Ramos (cell line): ENCODE data around the gene EMD.
"Not testable (repeated sequence)": the region's sequence is repeated elsewhere in the genome, so short reads cannot be mapped to it uniquely, and the experiment has no call there.

Experiments used
- in situ Hi-C: fragments of 300-500 bp; cut with MboI; formaldehyde crosslinking; loops from one replicate; pipeline ENCODE4 v1.14.3; 2022; ENCODE audit warnings: low sequenced_read_pairs; ENCODE audit not compliant: unreplicated experiment

Gene EMD

DNA sequence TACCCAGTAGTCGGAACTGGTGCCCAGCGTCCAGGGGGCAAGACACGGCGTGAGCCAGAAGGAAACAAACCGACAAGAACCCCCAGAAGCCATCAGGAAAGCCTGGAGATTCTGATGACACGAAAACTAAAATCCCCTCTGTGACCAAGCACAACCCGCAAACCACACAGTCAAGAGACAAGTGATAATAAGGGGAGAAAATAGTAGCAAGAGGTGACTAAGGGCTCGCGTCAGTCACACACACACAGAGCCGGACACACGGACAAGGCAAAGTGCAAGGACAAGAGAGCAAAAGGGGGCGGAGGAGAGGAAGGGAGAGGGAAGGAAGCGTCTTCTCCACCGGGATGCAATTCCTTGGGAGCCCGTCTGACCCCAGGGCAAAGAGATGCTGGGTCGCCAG is 9.6 kb downstream of the EMD start:
- in situ Hi-C loops, result not testable (repeated sequence)

DNA sequence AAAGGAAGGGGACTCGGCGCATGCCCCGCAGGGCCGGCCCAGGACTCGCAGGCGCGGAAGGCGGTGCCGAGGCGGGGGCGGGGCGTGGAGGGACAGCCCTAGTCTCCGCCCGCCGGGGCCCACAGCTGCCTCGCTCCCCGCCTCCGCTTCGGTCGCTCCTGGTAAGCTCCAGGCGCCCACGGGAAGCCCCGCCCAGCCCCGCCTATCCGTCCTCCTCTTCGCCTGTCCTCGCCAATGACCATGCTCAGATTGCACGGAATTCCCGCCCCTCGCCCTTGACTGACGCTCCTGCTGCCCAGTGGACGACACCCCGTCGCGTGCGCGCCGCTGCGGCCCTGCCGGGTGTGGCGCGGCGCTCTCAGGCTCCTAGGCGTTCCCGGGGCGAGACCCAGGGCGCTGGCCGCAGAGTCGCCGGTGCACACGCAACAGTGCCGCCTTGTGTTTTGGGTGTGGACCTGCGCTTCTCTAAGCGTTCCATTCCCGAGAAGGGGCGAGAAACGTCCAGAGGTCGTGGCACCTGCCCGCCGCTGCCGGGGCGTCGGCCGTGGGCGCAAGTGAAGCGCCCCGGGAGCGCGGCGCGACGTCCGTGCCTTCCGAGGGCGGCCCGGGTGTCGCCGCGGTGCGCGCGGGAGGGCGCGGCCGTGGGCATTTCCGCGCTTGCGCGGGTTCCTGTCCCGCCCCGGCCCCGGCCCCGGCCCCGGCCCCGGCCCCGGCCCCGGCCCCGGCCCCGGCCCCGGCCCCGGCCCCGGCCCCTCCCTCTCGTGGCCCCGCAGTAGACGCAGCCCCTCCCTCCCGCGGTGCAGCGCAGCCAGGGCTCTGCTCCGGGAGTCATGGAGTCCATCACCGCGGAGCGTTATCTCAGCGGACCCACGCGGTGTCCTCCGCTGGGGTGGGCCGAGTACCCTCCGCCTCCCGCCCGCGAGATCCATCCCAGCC is 11.0 kb downstream of the EMD start:
- in situ Hi-C loops, result not testable (repeated sequence)

DNA sequence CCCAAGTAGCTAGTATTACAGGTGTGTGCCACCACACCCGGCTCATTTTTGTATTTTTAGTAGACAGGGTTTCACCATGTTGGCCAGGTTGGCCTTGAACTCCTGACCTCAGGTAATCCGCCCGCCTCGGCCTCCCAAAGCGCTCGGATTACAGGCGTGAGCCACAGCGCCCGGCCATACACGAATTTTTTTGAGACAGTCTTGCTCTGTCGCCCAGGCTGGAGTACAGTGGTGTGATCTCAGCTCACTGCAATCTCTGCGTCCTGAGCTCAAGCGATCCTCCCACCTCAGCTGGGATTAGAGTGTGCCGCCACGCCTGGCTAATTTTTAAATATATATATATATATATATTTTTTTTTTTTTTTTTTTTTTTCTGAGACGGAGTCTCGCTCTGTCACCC is 17.3 kb downstream of the EMD start:
- in situ Hi-C loops, result not testable (repeated sequence)

DNA sequence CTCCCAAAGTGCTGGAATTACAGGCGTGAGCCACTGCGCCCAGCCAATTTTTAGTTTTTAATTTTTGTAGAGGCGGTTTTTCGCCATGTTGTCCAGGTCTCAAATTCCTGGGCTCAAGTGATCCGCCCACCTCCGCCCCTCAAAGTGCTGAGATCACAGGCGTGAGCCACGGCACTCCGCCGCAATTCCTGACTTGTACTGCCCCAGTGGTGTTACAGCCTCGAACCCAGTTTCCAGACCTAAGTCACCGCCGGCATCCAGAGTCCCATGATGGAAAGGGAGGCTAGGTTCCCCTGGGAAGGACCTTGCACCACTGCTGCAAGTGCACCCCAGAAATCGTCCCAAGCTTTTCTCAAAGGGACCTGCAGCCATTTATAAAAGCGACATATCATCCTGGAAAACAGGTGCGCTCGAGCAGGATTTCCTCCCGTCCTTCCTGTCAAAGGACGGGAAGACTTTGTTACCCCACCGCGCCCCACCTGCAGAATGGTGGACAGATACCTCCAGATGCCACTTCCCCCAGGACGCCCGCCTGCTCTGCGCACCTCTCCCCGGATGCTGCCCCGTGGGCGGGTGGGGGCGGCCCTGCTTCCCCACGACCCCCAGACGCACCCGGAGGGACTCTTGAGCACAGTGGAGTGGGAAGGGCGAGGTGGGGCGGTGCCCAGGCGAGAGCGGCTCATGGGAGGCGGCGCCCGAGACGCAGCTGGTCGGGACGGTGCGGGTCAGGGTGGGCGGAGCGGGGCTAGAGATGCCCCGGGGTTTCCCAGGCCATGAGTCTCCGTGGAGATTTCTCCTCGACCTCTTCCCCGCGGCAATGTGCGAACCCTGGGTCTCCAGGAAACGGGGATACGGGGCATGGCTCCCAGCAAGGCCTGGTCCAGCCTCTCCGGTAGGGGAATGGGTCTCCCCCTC is 18.1 kb downstream of the EMD start:
- in situ Hi-C loops, result no loop called here

DNA sequence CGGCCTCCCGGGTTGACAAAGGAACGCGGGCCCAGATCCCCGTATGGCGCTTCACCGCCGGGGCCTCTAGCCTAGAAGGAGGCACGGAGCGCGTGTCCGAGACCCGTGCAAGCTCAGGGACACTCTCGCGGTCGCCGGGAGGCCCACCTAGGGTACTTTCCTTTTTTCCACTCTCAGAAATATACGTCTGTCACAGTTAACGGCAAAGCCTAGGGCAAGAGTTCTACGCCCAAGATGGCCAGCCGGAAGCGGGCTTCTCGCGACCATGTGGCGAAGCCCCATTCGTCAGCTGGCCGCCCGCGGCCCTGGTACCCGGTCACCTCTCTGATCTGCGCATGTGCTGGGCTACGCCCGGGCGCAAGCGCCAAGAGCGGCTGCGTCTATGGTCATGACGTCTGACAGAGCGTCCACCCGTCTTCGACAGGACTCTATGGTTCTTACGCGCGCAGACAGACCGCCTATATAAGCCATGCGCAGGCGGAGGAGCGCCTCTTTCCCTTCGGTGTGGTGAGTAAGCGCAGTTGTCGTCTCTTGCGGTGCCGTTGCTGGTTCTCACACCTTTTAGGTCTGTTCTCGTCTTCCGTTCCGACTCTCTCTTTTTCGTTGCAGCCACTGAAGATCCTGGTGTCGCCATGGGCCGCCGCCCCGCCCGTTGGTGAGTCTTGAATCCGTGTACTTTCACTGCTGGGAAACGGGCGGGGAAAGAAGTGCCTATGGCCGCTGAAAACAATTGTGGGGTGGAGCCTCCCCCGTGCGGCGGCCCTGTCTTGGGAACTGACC is 19.0 kb downstream of the EMD start, which contains the start of gene RPL10:
Gene RPL10, plus strand, starts transcription at position 490 of the 780 bp plus-strand sequence. Its CDS starts 143 bp downstream, at position 633.
- in situ Hi-C loops, result no loop called here

DNA sequence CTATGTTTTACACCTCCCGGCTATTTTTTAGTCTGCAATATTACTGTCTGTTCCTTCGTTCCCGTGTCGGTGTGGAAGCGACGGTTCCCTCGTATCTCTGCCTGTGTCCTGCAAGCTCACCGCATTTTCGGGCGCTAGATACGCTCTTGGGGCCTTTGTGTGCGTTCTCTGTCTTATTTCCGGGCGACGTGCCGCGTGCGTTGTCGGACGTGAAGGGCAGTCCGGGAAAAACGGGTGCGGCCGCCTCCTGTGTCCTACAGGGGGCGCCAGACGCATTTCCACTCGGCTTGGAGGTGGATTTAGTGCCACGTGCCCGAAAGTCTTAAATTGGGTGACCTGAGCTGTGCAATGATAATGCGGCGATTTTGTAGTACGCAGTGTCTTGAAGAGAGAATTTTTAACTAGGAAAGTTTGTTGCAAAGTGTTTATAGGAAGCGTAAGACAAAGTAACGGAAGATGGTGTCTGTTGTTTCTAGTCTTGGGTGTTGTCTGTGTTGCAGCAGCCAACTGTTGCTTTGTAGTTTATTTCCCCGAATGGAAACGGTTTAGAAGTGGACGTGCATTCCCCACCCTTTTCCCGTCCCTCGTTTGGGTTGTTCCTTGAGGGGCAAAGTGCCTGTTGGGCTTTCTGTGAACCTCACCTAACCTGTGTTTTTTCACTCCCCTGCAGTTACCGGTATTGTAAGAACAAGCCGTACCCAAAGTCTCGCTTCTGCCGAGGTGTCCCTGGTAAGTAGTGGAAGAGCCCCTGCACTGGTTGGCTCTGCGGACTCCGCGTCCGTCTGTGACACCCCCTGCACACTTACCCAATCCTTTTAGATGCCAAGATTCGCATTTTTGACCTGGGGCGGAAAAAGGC is 19.8 kb downstream of the EMD start:
- in situ Hi-C loops, result no loop called here

DNA sequence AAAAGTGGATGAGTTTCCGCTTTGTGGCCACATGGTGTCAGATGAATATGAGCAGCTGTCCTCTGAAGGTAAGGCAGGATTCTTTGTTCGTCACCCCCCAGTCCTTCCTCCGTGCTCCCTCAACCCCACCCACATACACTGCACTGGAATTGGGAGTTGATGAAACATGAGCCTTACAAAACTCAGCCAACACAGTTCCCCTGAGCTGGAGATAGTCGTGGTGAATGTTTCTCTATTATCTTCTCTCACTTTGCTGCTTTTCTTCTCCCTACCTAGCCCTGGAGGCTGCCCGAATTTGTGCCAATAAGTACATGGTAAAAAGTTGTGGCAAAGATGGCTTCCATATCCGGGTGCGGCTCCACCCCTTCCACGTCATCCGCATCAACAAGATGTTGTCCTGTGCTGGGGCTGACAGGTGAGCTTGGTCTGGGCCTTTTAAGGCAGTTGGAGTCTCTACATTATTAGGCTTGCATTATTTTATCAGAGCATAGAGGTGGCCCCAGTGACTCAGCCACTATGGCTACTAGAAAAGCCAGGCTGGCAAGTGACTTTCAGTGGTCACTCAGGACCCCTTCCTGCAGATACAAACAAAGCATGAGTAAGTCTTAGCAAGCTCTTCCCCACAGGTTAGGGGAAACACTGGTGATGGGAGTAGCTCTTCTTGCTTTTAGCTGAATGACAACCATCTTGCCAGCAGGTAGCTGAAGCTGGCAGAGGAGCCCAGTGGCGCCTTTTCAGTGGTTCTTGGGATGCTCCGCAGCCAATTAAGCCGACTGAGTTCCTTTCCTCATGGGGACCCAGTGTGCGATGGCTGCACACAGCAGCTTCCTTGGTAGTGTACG is 20.7 kb downstream of the EMD start:
- in situ Hi-C loops, result loop anchor here (25.0 kb wide), 1 partner anchor 138 kb away; the partner anchor contains the start of genes G6PD and IKBKG

DNA sequence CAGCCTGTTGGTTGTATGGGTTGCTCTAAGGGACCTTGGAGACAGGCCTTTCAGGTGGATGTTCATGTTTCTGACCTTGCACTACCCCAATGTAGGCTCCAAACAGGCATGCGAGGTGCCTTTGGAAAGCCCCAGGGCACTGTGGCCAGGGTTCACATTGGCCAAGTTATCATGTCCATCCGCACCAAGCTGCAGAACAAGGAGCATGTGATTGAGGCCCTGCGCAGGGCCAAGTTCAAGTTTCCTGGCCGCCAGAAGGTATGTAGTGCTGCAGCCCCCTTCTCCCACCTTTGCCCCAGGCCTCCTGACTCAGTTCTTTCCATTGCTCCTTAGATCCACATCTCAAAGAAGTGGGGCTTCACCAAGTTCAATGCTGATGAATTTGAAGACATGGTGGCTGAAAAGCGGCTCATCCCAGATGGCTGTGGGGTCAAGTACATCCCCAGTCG is 21.3 kb downstream of the EMD start:
- in situ Hi-C loops, result loop anchor here (25.0 kb wide), 1 partner anchor 137 kb away; the partner anchor contains the start of genes G6PD and IKBKG

DNA sequence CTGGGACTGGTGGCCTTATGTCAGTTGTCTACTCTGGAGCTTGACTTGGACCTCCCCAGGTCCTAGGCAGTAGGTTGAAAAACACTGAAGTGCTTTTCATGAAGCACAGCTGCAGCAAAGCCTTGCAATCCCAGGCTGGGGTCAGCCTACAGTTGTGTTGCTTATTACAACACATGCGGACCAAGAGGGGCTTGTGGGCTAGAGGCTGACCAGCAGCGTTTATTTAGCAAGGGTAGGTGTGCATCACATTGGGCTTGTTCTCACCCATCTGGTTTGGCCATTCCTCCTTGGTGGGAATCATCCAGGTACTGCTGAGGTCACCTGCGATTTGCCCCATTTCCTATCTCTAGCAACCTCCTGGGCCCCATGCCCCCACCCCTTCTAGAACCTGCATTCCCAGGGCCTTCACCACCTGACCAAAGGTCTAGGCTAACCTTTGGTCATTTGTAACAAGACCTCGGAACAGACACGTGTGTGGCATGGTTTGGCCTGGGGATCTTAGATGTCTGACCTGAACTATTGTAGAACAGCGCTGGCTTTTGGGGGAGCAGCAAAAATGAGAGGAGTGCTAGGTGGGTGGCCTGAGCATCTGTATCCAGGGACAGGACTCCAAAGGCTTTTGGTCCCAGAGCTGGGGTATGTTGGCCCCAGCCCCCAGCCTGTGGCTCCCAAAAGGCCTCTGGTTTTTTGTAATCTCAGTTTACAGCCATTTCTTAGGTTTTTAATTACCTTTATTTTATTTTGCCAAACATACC is 22.1 kb downstream of the EMD start:
- in situ Hi-C loops, result loop anchor here (25.0 kb wide), 1 partner anchor 136 kb away; the partner anchor contains the start of genes G6PD and IKBKG

DNA sequence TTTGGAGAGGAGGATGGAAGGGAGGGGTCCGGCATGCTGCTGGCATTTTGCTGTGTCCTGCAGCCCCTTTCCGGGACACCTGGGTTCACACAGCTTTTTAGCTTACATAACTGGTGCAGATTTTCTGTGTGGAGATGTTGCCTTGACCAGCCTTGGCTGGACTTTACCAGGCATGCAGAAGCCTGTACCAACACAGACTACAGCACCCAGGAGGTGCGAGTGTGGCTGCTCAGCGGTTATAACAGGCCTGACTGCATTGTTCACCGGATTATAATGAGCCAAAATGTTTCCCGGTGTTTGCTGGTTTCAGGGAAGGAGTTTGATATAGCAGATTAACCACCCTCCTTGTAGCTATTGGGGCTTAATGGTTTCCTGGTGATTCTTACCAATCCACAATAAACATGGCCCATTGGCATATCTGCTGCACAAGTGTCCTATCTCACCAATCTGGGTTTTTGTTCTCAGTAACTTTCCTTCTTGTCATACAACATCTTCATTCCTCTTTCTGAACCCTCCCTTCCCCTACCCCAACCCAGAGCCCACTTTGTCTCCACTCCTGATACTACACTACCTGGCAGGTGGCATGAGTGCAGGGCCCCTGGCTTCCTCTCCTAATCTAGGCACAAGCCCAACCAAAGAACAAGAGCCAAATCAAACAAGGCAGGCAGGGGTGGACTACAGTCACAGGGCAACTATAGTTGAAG is 23.0 kb downstream of the EMD start:
- in situ Hi-C loops, result loop anchor here (25.0 kb wide), 1 partner anchor 135 kb away; the partner anchor contains the start of genes G6PD and IKBKG

DNA sequence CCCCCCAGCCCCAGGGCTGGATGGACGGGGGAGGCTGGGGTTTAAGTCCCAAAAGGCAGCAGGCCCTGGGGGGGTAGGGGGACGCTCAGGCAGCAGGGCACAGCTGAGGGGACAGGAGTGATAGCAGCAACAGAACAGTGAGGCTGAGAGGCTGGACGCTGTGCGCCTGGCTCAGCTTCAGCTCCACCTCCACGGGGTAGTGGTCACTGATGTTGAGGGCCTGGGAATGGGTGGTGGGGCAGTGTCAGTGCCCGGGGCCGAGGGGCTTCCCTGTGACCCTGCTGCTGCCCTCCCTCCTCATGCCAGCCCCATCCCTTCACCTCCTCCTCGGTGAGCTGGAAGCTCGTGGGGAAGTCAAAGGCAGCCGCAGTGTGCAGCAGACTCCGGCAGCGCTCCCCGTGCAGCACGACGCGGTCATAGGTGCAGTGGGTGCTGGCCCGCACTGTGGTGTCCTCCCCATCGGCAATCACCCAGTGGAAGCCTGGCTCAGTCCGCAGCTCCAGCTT is 23.6 kb downstream of the EMD start:
- in situ Hi-C loops, result loop anchor here (25.0 kb wide), 1 partner anchor 135 kb away; the partner anchor contains the start of genes G6PD and IKBKG

DNA sequence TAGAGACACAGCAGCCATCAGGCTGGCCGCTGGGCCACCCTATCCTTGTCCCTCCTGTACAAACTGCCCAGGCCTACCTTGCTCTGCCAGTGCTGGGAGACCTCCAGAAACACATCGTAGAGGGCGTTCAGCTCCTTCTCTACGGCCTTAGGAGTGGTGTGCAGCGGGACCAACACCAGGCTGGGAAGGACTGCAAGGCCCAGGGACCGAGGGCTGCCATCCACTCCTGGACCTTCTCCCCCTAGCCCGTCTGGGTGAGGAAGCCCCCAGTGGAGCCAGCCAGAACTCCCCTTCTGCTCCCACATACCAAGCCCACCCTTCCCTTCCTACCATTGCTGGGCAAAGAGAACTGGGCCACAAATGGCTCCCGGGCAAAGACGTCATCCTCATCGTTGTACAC is 24.1 kb downstream of the EMD start:
- in situ Hi-C loops, result loop anchor here (25.0 kb wide), 1 partner anchor 134 kb away; the partner anchor contains the start of genes G6PD and IKBKG

DNA sequence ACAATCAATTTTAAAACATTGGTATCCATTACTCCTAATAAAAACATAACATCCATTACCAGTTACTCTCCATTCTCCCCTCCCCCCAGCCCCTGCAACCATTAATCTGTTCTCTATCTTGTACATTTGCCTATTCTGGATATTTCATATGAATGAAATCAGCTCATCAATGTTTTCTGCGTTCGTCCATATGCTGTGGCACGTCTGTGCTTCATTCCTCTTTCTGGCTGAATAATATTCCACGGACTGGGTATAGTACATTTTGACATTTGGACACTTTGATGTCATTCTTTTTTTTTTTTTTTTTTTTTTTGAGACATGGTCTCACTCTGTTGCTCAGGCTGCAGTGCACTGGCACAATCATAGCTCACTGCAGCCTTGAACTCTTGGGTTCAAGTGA is 24.8 kb downstream of the EMD start:
- in situ Hi-C loops, result loop anchor here (25.0 kb wide), 1 partner anchor 133 kb away; the partner anchor contains the start of genes G6PD and IKBKG

DNA sequence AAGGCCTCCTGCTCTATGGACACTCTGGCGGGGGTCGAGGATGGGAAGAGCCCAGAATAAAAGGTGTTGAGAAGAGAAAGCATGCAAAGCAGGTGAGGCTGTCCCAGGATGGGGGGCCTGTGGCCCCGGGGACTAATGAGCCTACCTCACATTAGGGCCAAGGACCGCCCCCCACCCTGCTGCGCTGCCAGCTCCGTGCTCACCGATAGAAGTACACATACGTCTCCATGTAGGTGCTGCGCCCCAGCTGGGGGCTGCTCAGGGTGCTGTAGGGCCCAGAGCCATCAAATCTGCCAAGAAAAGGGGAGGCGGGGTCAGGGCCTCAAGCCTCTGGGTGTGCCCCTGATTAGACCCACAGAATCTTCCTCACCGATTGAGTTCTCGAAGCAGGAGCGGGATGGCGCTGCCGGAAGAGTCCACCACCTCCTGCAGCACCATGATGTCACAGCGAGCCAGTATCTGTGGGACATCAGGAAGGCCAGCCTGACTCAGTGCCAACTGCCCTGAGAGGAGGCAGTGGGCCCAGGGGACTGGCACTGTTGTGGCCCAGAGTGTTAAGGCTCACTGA is 25.6 kb downstream of the EMD start:
- in situ Hi-C loops, result loop anchor here (25.0 kb wide), 1 partner anchor 133 kb away; the partner anchor contains the start of genes G6PD and IKBKG

DNA sequence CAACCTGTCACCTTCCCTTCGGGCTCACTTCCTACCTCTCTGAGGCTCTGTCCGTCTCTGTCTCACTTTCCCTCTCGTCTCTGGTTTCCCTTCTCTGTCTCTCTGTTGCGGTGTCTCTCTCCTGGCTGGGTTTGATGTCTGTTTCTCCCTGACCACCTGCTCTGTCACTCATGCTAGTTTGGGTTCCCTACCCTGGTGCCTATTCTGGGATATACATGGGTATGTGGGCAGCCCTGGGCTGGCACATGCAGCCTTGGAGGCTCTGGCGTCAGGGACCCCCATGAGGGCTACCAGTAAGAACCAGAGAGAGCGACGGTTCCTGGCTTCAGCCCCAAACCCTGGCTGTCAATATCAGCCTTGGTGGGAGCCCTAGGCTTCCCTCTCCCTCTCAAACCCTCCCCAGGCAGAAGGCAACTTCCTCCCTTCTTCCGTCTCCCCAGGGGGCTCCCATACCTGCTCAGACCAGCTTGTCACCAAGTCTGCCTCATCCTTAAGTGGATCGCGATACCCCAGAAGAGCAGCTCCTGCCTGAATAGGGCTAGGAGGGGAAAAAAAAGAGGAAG is 29.6 kb downstream of the EMD start:
- in situ Hi-C loops, result loop anchor here (25.0 kb wide), 1 partner anchor 129 kb away; the partner anchor contains the start of genes G6PD and IKBKG
